Measurements from ENCODE around the gene ATRNL1.

ATRNL1 gene

DNA sequence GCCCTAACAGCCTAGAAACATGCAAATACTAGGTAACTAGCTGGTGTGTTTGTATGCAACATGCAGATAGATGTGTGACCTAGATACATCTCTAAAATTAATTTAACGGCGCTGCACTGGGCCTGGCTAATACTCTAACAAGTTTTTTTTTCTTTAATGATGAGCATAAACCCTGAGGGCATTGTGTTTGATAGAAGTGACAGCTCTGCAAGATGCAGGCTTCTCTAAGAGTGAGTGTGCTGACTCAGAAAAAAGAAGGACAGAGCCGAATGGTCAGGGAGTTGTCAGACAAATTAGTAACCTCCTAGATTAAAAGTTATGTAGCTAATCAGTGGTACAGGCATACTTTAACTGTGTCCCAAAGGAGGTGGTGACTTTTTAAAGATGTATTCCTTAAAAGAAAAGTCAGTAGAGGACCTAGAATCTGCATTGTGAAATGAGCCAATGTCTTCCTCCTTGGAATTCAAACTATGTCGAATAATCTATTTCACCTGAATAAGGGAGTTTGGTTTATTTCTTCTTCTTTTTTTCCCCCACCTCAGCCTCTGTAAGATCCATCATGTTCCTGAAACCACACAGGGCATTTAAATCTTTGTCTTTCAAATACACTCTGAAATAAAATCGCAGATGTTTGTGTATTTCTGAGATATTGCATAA is 864.7 kb downstream of the ATRNL1 start:
- no peak for DNase-seq

DNA sequence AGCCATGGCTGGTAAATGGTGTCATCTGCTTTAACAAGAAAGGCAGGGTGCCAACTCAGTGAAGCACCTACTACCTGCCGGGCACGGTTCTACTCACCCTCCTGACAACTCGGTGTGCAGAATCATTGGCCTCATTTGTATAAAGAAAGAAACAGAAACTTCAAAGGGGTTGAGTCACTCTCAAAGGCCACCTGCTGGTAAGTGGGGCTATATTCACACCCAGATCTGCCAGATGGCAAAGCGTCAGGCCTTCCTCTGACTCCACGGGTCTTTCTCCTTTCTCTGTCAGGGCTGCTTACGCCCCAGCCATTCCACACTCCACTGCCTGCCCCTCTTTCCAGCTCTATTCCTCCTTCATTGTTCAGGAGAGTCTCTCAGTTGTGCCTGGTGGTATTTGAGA is 870.7 kb downstream of the ATRNL1 start:
- DNase-seq: no peak

GRCh38 chr10:115964827-115965226 is 871.7 kb downstream of the ATRNL1 start:
- DNase-seq: no peak

DNA sequence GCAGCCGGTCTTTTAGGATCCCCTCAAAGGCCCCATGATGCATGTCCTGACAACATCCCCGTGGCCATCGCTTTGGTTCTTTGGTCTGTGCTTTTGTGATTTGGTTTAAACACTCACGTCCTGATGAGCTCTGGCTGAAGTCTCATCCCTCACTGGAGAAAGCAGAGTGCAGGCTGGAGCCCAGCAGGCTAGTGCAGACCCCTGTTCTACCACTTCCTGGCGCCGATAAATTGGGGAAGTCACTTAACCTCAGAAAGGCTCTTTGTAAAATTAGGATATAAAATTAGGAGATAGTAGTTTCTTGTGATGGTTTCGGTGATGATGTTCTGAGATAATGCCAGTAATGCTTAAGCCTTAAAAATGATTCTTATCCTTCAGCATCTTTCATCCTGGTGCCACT is 872.2 kb downstream of the ATRNL1 start:
- no peak for DNase-seq

DNA sequence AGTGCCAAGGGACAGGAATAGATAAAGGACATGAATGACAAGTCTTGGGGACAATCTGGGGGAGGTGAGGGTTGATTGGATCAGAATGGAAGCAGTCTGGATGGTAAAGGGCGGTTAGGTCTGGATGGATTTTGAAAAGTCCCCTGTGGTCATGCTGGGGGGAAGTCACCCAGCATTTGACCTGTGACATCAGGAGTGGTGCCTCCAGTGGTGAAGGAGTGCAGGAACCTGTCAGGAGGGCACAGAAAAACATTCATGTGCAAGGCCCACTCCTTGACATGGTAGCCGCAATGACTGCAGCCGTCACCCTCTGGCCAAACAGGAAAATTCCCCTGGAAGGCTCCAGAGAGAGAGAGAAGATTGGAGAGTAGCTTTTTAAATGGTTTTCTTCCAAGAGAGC is 875.1 kb downstream of the ATRNL1 start:
- no peak for DNase-seq

- DNase-seq: no peak
Measured at GRCh38 chr10:115969591-115969990, 876.4 kb downstream of the ATRNL1 start.

- no peak for DNase-seq
Measured at GRCh38 chr10:115971921-115972320, 878.8 kb downstream of the ATRNL1 start.

GRCh38 chr10:115972426-115972825 is 879.3 kb downstream of the ATRNL1 start:
- DNase-seq: no peak

DNA sequence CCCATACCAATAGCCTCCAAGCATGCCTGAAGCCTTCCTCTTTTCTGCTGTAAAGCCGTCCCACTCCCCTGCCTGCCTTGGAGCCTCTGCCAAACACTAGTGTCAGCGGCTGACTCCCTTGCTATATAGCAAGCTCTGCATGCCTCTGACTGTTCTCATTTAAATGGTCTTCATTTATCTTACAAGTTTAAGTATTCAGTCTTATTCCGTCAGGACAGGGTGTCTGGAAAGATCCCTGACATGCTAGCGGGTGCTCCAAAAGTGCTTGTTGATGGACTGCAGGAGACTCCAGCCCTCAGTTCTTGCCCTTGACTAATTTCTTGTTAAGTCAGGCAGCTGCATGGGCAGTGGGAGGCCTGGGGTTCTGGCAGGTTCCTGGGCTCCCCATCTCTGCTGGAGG is 881.2 kb downstream of the ATRNL1 start:
- no peak for DNase-seq

DNA sequence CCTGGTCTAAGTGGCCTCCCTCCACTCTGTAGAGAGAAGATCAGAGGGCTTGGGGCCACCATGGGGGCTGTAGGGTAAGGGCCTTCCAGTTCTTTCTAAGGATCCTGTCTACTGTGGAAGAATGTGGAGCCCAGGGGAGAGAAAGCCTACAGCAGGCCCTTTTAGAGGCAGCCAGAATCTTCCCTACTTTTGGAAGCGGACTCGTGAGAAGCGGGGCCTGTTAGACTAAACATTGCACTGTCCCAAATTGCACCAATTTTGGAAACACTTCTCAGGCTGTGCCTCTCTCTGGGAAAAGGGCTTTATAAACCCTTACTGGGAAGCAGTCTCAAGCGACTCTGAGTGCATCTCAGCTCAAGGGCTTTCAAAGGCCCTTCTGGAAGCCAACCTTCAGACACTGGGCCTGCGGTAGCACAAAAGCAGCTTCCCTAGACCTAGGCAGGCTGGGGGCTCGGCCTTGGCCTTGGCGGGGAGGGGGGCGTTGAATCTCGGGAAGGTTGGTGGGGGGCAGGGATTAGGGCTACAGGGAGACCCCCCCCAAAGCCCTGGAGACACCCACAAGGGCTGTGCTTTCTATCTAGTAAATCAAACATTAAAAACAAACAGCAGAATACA is 881.8 kb downstream of the ATRNL1 start:
- no peak for DNase-seq

DNA sequence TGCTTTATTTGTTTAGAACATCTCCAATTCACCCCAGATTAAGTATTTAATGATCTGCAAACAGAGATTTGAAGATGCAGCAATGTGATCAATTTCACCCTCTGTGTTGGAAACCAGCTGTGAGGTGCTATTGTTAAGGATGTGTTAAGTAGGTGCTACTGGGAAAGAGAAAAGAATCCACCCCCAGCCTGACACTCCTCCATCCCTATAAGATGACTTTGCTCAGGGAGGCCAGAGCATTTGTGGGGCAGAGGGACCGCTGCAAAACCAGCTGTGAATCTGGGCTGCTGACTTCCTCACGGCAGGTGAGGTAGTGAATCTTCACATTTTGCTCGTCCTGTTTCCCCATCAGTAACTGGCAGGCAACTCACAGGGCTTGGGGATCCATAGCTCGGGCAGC is 882.3 kb downstream of the ATRNL1 start:
- DNase-seq: no peak

- DNase-seq: no peak
Measured at GRCh38 chr10:115976342-115976741, 883.2 kb downstream of the ATRNL1 start.

DNA sequence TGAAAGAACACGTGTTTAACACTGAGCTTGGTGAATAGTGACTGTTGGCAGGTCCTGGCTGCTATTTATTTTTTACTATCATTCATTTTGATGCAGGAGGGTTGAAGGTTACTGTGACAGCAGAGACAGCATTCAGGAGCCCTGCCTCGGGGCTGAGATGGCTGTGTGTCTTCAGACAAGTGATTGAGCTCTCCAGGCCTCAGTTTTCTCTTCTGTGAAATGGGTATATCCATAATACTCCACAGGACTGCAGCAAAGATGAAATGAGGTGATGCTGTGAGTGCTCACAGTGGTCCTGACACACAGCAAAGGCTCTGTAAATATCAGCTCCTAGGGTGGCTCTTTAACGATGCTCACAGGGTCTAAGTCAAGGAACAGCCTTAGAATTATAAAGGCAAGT is 884.7 kb downstream of the ATRNL1 start:
- DNase-seq: no peak

- no peak for DNase-seq
Measured at GRCh38 chr10:115979576-115979975, 886.4 kb downstream of the ATRNL1 start.

DNA sequence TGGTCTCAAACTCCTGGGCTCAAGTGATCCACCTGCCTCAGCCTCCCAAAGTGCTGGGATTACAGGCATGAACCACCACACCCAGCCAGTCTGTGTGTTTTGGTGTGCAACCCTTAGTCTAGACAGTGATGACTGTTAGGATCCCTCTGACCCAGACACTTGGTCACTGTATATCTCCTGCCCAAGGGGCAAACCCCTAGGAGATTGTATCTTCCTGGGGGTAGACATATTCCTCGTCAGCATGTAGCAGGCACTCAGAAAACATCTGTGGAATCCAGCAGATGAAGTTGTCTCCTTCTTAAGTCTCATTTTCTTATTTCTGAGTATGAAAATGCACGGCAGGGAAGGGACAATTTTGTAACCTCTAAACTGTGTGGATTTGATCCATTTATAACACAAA is 887.3 kb downstream of the ATRNL1 start:
- no peak for DNase-seq

DNA sequence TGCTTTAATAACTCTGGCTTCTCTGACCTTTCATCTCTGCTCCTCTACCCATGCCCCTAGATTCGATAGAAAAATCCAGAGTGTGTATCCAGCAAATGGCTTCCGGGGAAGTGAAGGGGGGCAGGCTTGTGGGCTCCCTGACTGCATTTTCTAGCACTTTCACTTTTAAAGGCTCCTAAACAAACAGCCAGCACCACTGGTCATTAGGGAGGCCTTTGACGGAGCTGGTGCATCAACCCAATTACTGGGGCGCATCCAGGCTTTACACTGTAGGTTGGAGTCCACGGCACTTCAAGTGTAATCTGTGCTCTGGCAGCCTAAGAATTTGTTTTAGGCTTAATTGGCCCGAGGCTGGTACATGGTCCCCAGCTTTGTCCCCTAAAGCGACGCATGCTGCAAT is 887.9 kb downstream of the ATRNL1 start:
- DNase-seq: no peak

DNA sequence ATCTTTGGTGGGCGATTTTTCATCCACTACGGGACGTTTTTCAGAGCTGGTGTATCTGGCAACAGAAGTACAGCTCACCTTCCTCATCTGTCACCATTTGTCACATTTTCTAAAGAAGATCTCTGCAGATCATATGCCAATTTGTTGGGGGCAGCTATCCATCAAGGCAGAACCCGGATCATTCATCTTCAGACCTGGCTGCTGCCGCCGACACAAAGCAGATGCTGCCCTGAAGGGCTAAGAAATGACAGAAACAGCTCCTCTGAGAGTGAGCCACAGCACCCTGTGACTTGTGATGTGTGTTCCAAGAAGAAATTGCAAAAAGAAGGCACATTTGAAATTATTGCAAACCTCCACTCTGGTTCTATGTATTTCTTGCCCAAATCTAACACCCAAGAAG is 888.9 kb downstream of the ATRNL1 start:
- DNase-seq: no peak

GRCh38 chr10:115982526-115982925 is 889.4 kb downstream of the ATRNL1 start:
- DNase-seq: no peak

- no peak for DNase-seq
Measured at GRCh38 chr10:115985786-115986185, 892.6 kb downstream of the ATRNL1 start.

DNA sequence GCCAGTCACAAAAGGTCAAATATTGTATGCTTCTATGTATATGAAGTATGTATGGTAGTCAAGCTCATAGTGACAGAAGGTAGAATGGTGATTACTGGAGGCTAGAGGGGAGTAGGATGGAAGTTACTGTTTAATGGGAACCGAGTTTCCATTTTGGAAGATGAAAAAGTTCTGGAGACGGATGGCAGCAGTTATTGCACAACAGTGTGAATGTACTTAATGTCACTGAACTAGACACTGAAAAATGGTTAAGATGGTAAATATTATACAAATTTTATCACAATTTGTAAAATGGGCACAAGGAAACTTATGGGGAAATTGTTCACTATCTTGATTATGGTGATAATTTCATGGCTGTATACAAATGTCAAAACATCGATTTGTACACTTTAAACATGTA is 895.2 kb downstream of the ATRNL1 start:
- DNase-seq: no peak

GRCh38 chr10:115989621-115990020 is 896.5 kb downstream of the ATRNL1 start:
- DNase-seq: no peak

GRCh38 chr10:115992236-115992986 is 899.2 kb downstream of the ATRNL1 start:
- DNase-seq: no peak

DNA sequence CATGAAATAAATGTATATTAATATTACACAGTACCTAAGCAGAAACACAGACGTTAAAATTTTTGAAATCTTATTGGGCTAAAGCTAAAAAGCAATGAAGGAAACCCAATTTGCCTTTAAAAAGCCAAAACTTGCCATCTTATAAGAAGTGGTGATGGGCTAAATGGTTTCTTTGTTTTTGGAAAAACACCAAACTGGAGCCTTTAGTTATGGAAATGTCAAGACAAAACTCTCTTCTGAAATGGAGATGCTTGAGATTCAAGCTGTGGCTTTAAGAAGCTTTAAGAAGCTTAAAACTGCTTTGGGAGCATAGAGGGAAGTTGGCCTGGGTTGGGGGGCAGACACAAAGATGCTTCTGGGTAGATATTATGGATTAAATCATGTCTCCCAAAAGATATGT is 902.9 kb downstream of the ATRNL1 start:
- DNase-seq: no peak

- DNase-seq: no peak
Measured at GRCh38 chr10:115998301-115998700, 905.1 kb downstream of the ATRNL1 start.

All from NCI-H1436 treated with DMSO at 0.1 percent for 48 hours (cell line).